ENCODE data around the gene ATM.
"Not testable (repeated sequence)": the region's sequence is repeated elsewhere in the genome, so short reads cannot be mapped to it uniquely, and the experiment has no call there.

Gene ATM

DNA sequence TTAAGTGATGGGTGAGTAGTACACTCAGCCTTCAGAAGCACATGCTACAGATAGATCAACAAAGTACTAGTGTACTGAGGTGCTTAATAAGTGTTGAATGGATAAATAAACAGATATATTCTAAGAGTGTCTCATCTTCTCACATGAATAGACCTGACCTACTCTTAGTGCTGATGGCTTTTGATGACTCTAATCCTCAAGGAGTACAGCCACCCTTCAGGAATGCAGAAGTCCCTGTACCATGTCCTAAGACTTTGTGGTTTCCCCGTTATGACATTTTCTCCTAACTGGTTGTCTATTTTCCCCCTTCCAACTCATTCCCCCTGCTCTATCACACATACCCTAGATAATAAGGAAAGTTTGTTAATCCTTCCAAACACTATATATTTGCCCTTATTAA is 182.8 kb downstream of the ATM start:
- Mint-ChIP-seq H3K4me1 (ENCODE audit: low read depth) (no peaks in the 10 kb centered on the region), H3K9me3 (no peaks in the 10 kb centered on the region), H3K27ac (no peak overlapping the region), H3K4me3 (no peak overlapping the region), H3K27me3 (no peaks in the 10 kb centered on the region), H3K36me3 (ENCODE audit: low read depth) (no peaks in the 10 kb centered on the region)

DNA sequence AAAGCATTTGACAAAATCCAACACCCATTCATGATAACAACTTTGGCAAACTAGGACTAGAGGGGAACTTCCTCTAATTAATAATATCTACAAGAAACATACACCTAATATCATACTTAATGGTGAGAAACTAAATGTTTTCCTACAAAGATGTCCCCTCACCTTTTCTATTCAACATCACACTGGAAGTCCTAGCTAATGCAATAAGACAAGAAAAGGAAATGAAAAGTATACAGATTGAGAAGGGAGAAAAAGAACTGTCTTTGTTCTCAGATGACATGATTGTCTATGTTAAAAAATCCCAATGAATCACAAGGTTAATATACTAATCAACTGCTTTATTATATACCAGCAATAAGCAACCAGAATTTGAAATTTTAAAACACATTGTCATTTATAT is 192.1 kb downstream of the ATM start:
- no peaks in the 10 kb centered on the region for H3K4me1 Mint-ChIP-seq (ENCODE audit: low read depth)
- H3K36me3 Mint-ChIP-seq (ENCODE audit: low read depth) = peaks cover 5% of the 10 kb centered on the region
- H3K9me3 Mint-ChIP-seq = peaks cover 6% of the 10 kb centered on the region
- H3K4me3 Mint-ChIP-seq = no peak overlapping the region
- H3K27me3 Mint-ChIP-seq = no peaks in the 10 kb centered on the region
- H3K27ac Mint-ChIP-seq = no peak overlapping the region

DNA sequence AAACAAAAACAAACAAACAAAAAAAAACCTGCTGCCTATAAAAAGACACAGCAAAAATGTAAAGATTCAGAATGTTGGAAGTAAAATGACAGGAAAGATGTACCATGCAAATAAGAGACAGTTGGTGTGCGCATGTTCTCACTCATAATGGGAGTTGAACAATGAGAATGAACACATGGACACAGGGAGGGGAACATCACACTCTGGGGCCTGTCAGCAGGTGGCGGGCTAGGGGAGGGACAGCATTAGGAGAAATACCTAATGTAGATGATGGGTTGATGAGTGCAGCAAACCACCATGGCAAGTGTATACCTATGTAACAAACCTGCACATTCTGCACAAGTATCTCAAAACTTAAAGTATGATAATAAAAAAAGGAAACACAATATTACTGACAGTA is 194.7 kb downstream of the ATM start:
- not testable (repeated sequence) for H3K4me1 Mint-ChIP-seq (ENCODE audit: low read depth); H3K27ac Mint-ChIP-seq; H3K27me3 Mint-ChIP-seq; H3K36me3 Mint-ChIP-seq (ENCODE audit: low read depth); H3K4me3 Mint-ChIP-seq
- peaks cover 10% of the 10 kb centered on the region for H3K9me3 Mint-ChIP-seq
